CD14-positive monocyte (primary cell): Measurements from ENCODE around the gene ME1. TPM values are rescaled to one million over a fixed set of nuclear protein-coding genes. Genes with fewer than 3 reads are reported as not detected.

Experiments
- DNase-seq, 3 donors: peaks; one replicate each; pipeline ENCODE4 v3.0.0-alpha.2; 2011 to 2022
- H2AFZ ChIP-seq: 2 replicates; pipeline ENCODE4 v1.6.0; 2012; ENCODE audit warnings: mild to moderate bottlenecking, low read depth, low read length, inconsistent platforms; ENCODE audit not compliant: insufficient read depth, poor library complexity, severe bottlenecking
- H3K27ac ChIP-seq, 2 donors: 1 replicate in 1 of 2; 2 replicates in 1 of 2; pipeline ENCODE4 v1.5.1; 2012 to 2013; ENCODE audit warnings: low read length in 2 of 2, control low read depth in 1 of 2, inconsistent platforms in 1 of 2, low read depth in 1 of 2, mild to moderate bottlenecking in 1 of 2
- H3K27me3 ChIP-seq, 2 donors: one replicate each; pipeline versions ENCODE4 v1.6.0 to v1.6.1; 2011 to 2013; ENCODE audit warnings: low read length in 2 of 2; ENCODE audit not compliant: control insufficient read depth in 2 of 2, insufficient read depth in 2 of 2
- H3K36me3 ChIP-seq, 2 donors: replicated peaks in 1 of 2; 1 replicate in 1 of 2; 2 replicates in 1 of 2; pipeline versions ENCODE4 v1.5.1 to v1.6.1; 2012 to 2013; ENCODE audit warnings: low read length in 2 of 2, control low read depth in 1 of 2, inconsistent platforms in 1 of 2, mild to moderate bottlenecking in 1 of 2; ENCODE audit not compliant: insufficient read depth in 2 of 2, control insufficient read depth in 1 of 2
- H3K4me1 ChIP-seq, 2 donors: 1 replicate in 1 of 2; 2 replicates in 1 of 2; pipeline versions ENCODE4 v1.5.1 to v1.6.1; 2012 to 2013; ENCODE audit warnings: low read length in 2 of 2, control low read depth in 1 of 2, inconsistent platforms in 1 of 2, mild to moderate bottlenecking in 1 of 2, moderate library complexity in 1 of 2; ENCODE audit not compliant: insufficient read depth in 2 of 2, control insufficient read depth in 1 of 2
- H3K4me2 ChIP-seq: replicated peaks from 2 replicates; pipeline ENCODE3; 2012; ENCODE audit warnings: low read length, moderate library complexity, mild to moderate bottlenecking; ENCODE audit not compliant: poor library complexity, severe bottlenecking; ENCODE audit errors: extremely low read depth
- H3K4me3 ChIP-seq, 3 experiments: fragments of 200-600 bp in 1 of 3; sonication (generic) in 1 of 3; replicated peaks in 1 of 3; 1 replicate in 2 of 3; 2 replicates in 1 of 3; pipeline ENCODE4 v1.5.1; 2011 to 2013; ENCODE audit warnings: low read length in 3 of 3, mild to moderate bottlenecking in 3 of 3, control low read depth in 2 of 3, low read depth in 2 of 3, inconsistent platforms in 1 of 3, moderate library complexity in 1 of 3
- H3K79me2 ChIP-seq: 2 replicates; pipeline ENCODE4 v1.6.0; 2012; ENCODE audit warnings: mild to moderate bottlenecking, control low read depth, inconsistent platforms, low read length, moderate library complexity; ENCODE audit not compliant: insufficient read depth
- H3K9ac ChIP-seq: 2 replicates; pipeline ENCODE4 v1.6.0; 2017; ENCODE audit warnings: low read length, mild to moderate bottlenecking; ENCODE audit not compliant: insufficient read depth, poor library complexity, severe bottlenecking
- H3K9me3 ChIP-seq, 2 donors: replicated peaks in 1 of 2; 1 replicate in 1 of 2; 2 replicates in 1 of 2; pipeline versions ENCODE4 v1.5.1 to v1.6.1; 2012 to 2013; ENCODE audit warnings: low read length in 2 of 2, control low read depth in 1 of 2; ENCODE audit not compliant: control insufficient read depth in 1 of 2, insufficient read depth in 1 of 2
- H4K20me1 ChIP-seq: 2 replicates; pipeline ENCODE4 v1.6.0; 2012; ENCODE audit warnings: mild to moderate bottlenecking, low read length, control low read depth, moderate library complexity; ENCODE audit not compliant: insufficient read depth
- H3K27ac Mint-ChIP-seq, 7 donors: one replicate each; pipeline ENCODE4 v1.8.0; 2020; ENCODE audit warnings: mild to moderate bottlenecking in 7 of 7, mixed read lengths in 7 of 7, moderate library complexity in 6 of 7, inconsistent platforms in 2 of 7
- H3K27me3 Mint-ChIP-seq, 3 donors: one replicate each; pipeline ENCODE4 v1.8.0; 2021 to 2022; ENCODE audit warnings: low read depth in 3 of 3, mild to moderate bottlenecking in 3 of 3, mixed read lengths in 3 of 3, moderate library complexity in 3 of 3, inconsistent platforms in 1 of 3
- H3K36me3 Mint-ChIP-seq, 2 donors: one replicate each; pipeline ENCODE4 v1.8.0; 2020; ENCODE audit warnings: mixed read lengths in 2 of 2, inconsistent platforms in 1 of 2, mild to moderate bottlenecking in 1 of 2
- H3K4me1 Mint-ChIP-seq: one replicate; pipeline ENCODE4 v1.8.0; 2020; ENCODE audit warnings: mild to moderate bottlenecking, mixed read lengths
- H3K4me3 Mint-ChIP-seq, 2 donors: one replicate each; pipeline ENCODE4 v1.8.0; 2020; ENCODE audit warnings: mild to moderate bottlenecking in 2 of 2, mixed read lengths in 2 of 2, moderate library complexity in 1 of 2
- H3K9me3 Mint-ChIP-seq, 7 donors: one replicate each; pipeline ENCODE4 v1.8.0; 2020 to 2022; ENCODE audit warnings: mixed read lengths in 7 of 7, mild to moderate bottlenecking in 6 of 7, moderate library complexity in 6 of 7, inconsistent platforms in 2 of 7
- CTCF ChIP-seq: fragments of 200-600 bp; IDR thresholded peaks from one replicate; pipeline ENCODE4 v1.8.0; 2022; ENCODE audit warnings: antibody characterized with exemption, mild to moderate bottlenecking
- WGBS: methylation state at CpG from one replicate; pipeline ENCODE4 v1.1.5; 2013; ENCODE audit warnings: missing lambda C conversion rate; ENCODE audit not compliant: insufficient coverage; 5-methylcytosine and 5-hydroxymethylcytosine counted together
- intact Hi-C, 2 donors: fragments of 100-400 bp; cut with micrococcal nuclease; formaldehyde crosslinking; loops; one replicate each; pipeline versions ENCODE4 v1.15.0 to v1.15.1; 2023
- polyA plus RNA-seq, 3 donors: library from polyadenylated mRNA; depleted of rRNA in 1 of 3; unstranded in 2 of 3; stranded (reverse) in 1 of 3; fragments of 300-500 nt in 2 of 3; fragments of >200 nt in 1 of 3; fragmentation: Illumina TruSeq in 2 of 3; gene quantifications; 1 replicate in 2 of 3; 2 replicates in 1 of 3; pipeline ENCODE4 v1.2.3, GENCODE V29; 2012 to 2021

The ME1 gene
- polyA plus RNA-seq, 3 donors, result 1.3 to 4.0 (median 2.1) TPM

DNA sequence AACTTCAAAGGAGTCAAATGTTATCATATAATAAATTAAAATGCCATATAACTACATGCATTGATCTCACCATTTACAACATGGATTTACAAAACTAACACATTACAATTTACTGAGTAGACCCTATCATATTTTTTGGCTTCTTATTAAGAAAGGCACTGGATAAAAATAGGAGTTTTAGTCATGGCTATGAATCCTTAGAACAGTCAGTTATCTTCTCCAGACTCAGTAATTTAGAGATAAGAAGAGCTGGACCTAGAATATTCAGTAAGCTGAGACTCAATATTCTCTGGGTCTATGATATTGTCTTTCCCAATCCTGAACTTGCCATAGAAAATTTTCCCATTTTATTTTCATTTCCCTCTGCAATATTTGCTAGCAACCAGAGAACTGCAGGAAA is 62.3 kb downstream of the ME1 start:
- Histone ChIP-seq H3K79me2 (no peaks in the 10 kb centered on the region), H3K9me3 (no peaks in the 10 kb centered on the region), H3K27ac (no peak overlapping the region), H3K4me1 (no peaks in the 10 kb centered on the region), H3K9ac (no peak overlapping the region), H3K4me2 (no peak overlapping the region), H3K27me3 (no peaks in the 10 kb centered on the region), H4K20me1 (no peaks in the 10 kb centered on the region), H3K36me3 (no peaks in the 10 kb centered on the region), H3K4me3 (no peak overlapping the region), H2AFZ (no peak overlapping the region)
- Mint-ChIP-seq H3K27ac (no peak overlapping the region), H3K4me3 (no peak overlapping the region), H3K4me1 (no peaks in the 10 kb centered on the region), H3K36me3 (no peaks in the 10 kb centered on the region), H3K9me3 (peaks cover 0 to 7% (median 2%) of the 10 kb centered on the region in 7 donors), H3K27me3 (peaks cover 2 to 5% (median 2%) of the 10 kb centered on the region in 3 donors)
- DNase-seq, result no peak
- TF ChIP-seq CTCF, result no peak
- intact Hi-C loops, result no loop called here

GRCh38 chr6:83367104-83367503 is 63.7 kb downstream of the ME1 start:
- H3K9me3 Mint-ChIP-seq, result peaks cover 0 to 7% (median 3%) of the 10 kb centered on the region in 7 donors
- no peaks in the 10 kb centered on the region for H3K4me1 Mint-ChIP-seq
- H3K36me3 Mint-ChIP-seq, result no peaks in the 10 kb centered on the region
- no peak overlapping the region for H3K4me2 ChIP-seq
- H3K27me3 ChIP-seq, result no peaks in the 10 kb centered on the region
- H3K4me3 Mint-ChIP-seq, result no peak overlapping the region
- H3K79me2 ChIP-seq, result no peaks in the 10 kb centered on the region
- no peak for TF ChIP-seq CTCF
- no peak overlapping the region for H3K27ac ChIP-seq
- no peak overlapping the region for H3K4me3 ChIP-seq
- no peaks in the 10 kb centered on the region for H3K9me3 ChIP-seq
- no peak overlapping the region for H2AFZ ChIP-seq
- peaks cover 2 to 5% (median 2%) of the 10 kb centered on the region in 3 donors for H3K27me3 Mint-ChIP-seq
- no peaks in the 10 kb centered on the region for H3K4me1 ChIP-seq
- H3K36me3 ChIP-seq, result no peaks in the 10 kb centered on the region
- H3K27ac Mint-ChIP-seq, result no peak overlapping the region
- no peak for DNase-seq
- no peak overlapping the region for H3K9ac ChIP-seq
- WGBS, result no CpG with 5 or more reads among the region's 1 CpG
- H4K20me1 ChIP-seq, result no peaks in the 10 kb centered on the region
- intact Hi-C loops, result no loop called here
